PC-3 (cell line): Measurements from ENCODE around the gene DLGAP5. TPM values are rescaled to one million over a fixed set of nuclear protein-coding genes. Genes with fewer than 3 reads are reported as not detected.

ENCODE experiments used
- ATAC-seq: fragments of 200-7000 bp; cut with Tn5 transposase; 2 replicates; pipeline ENCODE4 v1.9.1; 2020; ENCODE audit warnings: mild to moderate bottlenecking, moderate library complexity
- BruUV-seq: library from RNA; stranded (reverse); fragments of 400-500 nt; replicated peaks from 2 replicates; lab custom pipeline; 2021; lab: Mats Ljungman, UMichigan
- CTCF ChIA-PET: fragments of 300-600 bp; sonication (Branson Sonifier 250); formaldehyde crosslinking; loops from one replicate; lab custom pipeline; 2022; ENCODE audit warnings: antibody characterized with exemption; lab: Charles Lee
- POLR2A ChIA-PET: fragments of 300-600 bp; sonication (Branson Sonifier 250); formaldehyde crosslinking; loops from one replicate; lab custom pipeline; 2022; ENCODE audit warnings: antibody characterized with exemption; ENCODE audit not compliant: unreplicated experiment; lab: Charles Lee
- DNase-seq: peaks from one replicate; pipeline ENCODE4 v3.0.0-alpha.2; 2015
- H2AFZ ChIP-seq: fragments of 300-600 bp; sonication (generic); 2 replicates; pipeline ENCODE4 v1.6.0; 2016; ENCODE audit warnings: antibody characterized with exemption, low read length
- H3F3A ChIP-seq: fragments of 300-600 bp; sonication (generic); one replicate; pipeline ENCODE4 v1.6.0; 2017; ENCODE audit warnings: antibody characterized with exemption, low read length, control low read depth, mild to moderate bottlenecking; ENCODE audit not compliant: unreplicated experiment
- H3K27ac ChIP-seq: fragments of 300-600 bp; sonication (generic); 2 replicates; pipeline ENCODE4 v1.5.1; 2016; ENCODE audit warnings: mild to moderate bottlenecking, low read length
- H3K27me3 ChIP-seq: fragments of 300-600 bp; sonication (generic); 2 replicates; pipeline ENCODE4 v1.6.1; 2016; ENCODE audit warnings: low read length, mixed read lengths
- H3K36me3 ChIP-seq: fragments of 300-600 bp; sonication (generic); 2 replicates; pipeline ENCODE4 v1.6.1; 2016; ENCODE audit warnings: low read depth, mixed run types, low read length, mixed read lengths
- H3K4me1 ChIP-seq: fragments of 300-600 bp; sonication (generic); 2 replicates; pipeline ENCODE4 v1.5.1; 2016; ENCODE audit warnings: low read length; ENCODE audit not compliant: insufficient read depth
- H3K4me2 ChIP-seq: fragments of 300-600 bp; sonication (generic); 2 replicates; pipeline ENCODE4 v1.6.0; 2016; ENCODE audit warnings: low read length
- H3K4me3 ChIP-seq: fragments of 300-600 bp; sonication (generic); 2 replicates; pipeline ENCODE4 v1.5.1; 2016; ENCODE audit warnings: mild to moderate bottlenecking, low read length, mixed read lengths
- H3K79me2 ChIP-seq: fragments of 300-600 bp; sonication (generic); 2 replicates; pipeline ENCODE4 v1.6.1; 2017; ENCODE audit warnings: low read length, mixed read lengths
- H3K9ac ChIP-seq: fragments of 300-600 bp; sonication (generic); 2 replicates; pipeline ENCODE4 v1.6.0; 2016; ENCODE audit warnings: mild to moderate bottlenecking, low read length
- H3K9me2 ChIP-seq: fragments of 300-600 bp; sonication (generic); replicated peaks from 2 replicates; pipeline ENCODE4 v1.6.1; 2016; ENCODE audit warnings: mixed run types, low read length, mixed read lengths
- H3K9me3 ChIP-seq: fragments of 300-600 bp; sonication (generic); 2 replicates; pipeline ENCODE4 v1.6.1; 2016; ENCODE audit warnings: low read length, mixed read lengths
- H4K20me1 ChIP-seq: fragments of 300-600 bp; sonication (generic); 2 replicates; pipeline ENCODE4 v1.6.1; 2016; ENCODE audit warnings: low read length, mixed read lengths
- CTCF ChIP-seq: fragments of 300-600 bp; sonication (generic); conservative IDR thresholded peaks from 2 replicates; pipeline ENCODE4 v1.5.1; 2017; ENCODE audit warnings: antibody characterized with exemption, low read depth, mild to moderate bottlenecking, low read length
- EZH2 ChIP-seq: fragments of 300-600 bp; sonication (generic); IDR thresholded peaks from one replicate; pipeline ENCODE4 v1.6.1; 2017; ENCODE audit warnings: antibody characterized with exemption, mild to moderate bottlenecking, low read length; ENCODE audit not compliant: unreplicated experiment
- EZH2phosphoT487 ChIP-seq: fragments of 300-600 bp; sonication (generic); IDR thresholded peaks from 2 replicates; pipeline ENCODE4 v1.6.1; 2018; ENCODE audit warnings: mild to moderate bottlenecking, antibody characterized with exemption, low read length, borderline replicate concordance
- intact Hi-C: fragments of 100-400 bp; cut with micrococcal nuclease; formaldehyde crosslinking; loops from 2 replicates; pipeline ENCODE4 v1.9.0; 2023
- total RNA-seq: library from RNA; depleted of rRNA; stranded (reverse); fragments of >200 nt; gene quantifications from 2 replicates; pipeline ENCODE4 v1.2.3, GENCODE V29; 2014

The DLGAP5 gene
- total RNA-seq, 1 experiment from 2014 or later = 97.9 TPM

DNA sequence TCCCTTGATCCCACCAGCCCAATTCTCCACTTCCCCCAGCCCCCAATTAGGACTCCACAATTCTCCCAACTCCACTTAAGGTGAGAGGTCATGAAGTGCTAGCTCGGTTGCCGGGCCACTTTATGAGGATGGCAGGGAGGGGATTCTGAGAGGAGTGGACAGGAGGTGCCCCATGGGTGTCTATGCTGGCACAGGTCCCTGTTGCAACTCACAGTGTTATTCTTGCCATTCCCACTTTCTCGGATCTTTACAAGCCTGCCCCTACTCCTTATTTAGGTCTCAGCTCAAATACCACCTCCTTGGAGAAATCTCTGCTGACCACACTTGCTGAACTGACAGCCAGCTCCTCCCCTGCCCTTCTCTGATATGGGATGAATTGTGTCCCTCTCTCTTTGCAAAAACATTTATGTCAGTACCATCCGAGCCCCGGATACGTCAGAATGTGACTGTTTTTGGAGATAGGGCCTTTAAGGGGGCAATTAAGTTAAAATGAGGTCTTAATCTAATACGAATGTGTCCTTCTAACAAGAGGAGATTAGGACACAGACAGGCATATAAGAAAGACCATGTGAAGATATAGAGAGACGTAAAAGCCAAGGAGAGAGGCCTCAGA lies 66.5 kb downstream of the DLGAP5 start:
- H3K4me3 ChIP-seq = no peak overlapping the region
- H3K9me2 ChIP-seq = no peaks in the 10 kb centered on the region
- no peak for TF ChIP-seq EZH2
- TF ChIP-seq EZH2phosphoT487 = no peak
- no peak for TF ChIP-seq CTCF
- H2AFZ ChIP-seq = no peak overlapping the region
- no peaks in the 10 kb centered on the region for H3K27me3 ChIP-seq
- no peaks in the 10 kb centered on the region for H4K20me1 ChIP-seq
- ChIA-PET POLR2A (no interaction called here), CTCF (interaction anchor here (0.6 kb wide), 1 partner anchor 37 kb away, joined by 4 read pairs; no protein-coding TSS in a partner anchor)
- H3K36me3 ChIP-seq = no peaks in the 10 kb centered on the region
- peaks cover 10% of the 10 kb centered on the region for H3F3A ChIP-seq
- H3K4me2 ChIP-seq = no peak overlapping the region
- DNase-seq (no peak), ATAC-seq (no peak)
- BruUV-seq = no TSS peak
- H3K79me2 ChIP-seq = peaks cover 6% of the 10 kb centered on the region
- no peak overlapping the region for H3K9ac ChIP-seq
- 0 out of 2 replicates have a peak overlapping the region, but pooled peaks have one; percentile 82 for H3K27ac ChIP-seq
- no peaks in the 10 kb centered on the region for H3K9me3 ChIP-seq
- H3K4me1 ChIP-seq = peaks cover 61% of the 10 kb centered on the region
- intact Hi-C loops = no loop called here

DNA sequence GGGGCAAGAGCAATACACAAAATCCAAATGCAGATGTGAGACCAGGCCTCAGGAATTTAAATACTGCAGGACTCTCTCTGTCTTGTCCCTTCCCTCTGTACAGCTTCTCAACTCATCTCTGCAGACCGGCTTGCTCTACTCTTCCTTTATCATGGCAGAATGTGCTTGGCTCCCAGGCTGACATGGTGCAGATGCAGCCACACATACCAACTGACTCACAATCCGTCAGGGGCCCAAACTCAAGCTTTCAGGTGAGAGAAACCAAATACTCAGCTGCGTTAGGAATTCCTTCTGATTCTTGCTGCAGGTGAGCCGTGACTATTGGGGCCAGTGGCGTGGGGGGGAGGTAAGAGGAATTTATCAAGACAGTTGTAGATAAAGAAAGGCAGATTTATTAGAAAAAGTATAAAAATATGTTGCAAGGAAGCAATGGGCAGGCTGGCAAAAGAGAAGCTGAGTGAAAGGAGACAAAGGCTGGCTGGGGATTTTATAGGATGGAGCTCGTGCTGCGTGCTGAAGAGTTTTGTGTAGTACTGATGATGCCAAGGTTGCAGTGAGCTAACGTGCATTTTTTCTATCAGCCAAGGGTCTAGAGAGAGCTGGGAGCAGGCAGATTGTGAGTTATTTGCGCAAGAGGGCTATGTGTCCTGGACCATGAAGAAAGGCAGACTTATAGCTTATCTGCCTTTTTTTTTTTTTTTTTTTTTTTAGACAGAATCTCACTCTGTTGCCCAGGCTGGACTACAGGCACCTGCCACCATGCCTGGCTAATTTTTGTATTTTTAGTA lies 67.3 kb downstream of the DLGAP5 start:
- intact Hi-C loops = no loop called here
- no peaks in the 10 kb centered on the region for H3K27me3 ChIP-seq
- no peaks in the 10 kb centered on the region for H3K9me2 ChIP-seq
- H4K20me1 ChIP-seq = no peaks in the 10 kb centered on the region
- ChIA-PET CTCF (interaction anchor here (0.6 kb wide), 1 partner anchor 37 kb away, joined by 4 read pairs; no protein-coding TSS in a partner anchor), POLR2A (no interaction called here)
- no peak for TF ChIP-seq CTCF
- TF ChIP-seq EZH2phosphoT487 = no peak
- TF ChIP-seq EZH2 = no peak
- H3K4me2 ChIP-seq = no peak overlapping the region
- H3K4me1 ChIP-seq = peaks cover 61% of the 10 kb centered on the region
- no peak for DNase-seq
- H3K9me3 ChIP-seq = no peaks in the 10 kb centered on the region
- no peaks in the 10 kb centered on the region for H3K36me3 ChIP-seq
- no peaks in the 10 kb centered on the region for H3K79me2 ChIP-seq
- no peak overlapping the region for H2AFZ ChIP-seq
- peak overlapping the region; percentile 81; the same call in 1 of the 2 replicates for H3K27ac ChIP-seq
- BruUV-seq = no TSS peak
- H3F3A ChIP-seq = peaks cover 10% of the 10 kb centered on the region
- no peak for ATAC-seq
- H3K4me3 ChIP-seq = no peak overlapping the region
- no peak overlapping the region; the same call in 1 of the 2 replicates for H3K9ac ChIP-seq
